Measurements from ENCODE around the gene TM9SF2. TPM values are rescaled to one million over a fixed set of nuclear protein-coding genes. Genes with fewer than 3 reads are reported as not detected.
"Not testable (repeated sequence)": the region's sequence is repeated elsewhere in the genome, so short reads cannot be mapped to it uniquely, and the experiment has no call there.

The TM9SF2 gene
- total RNA-seq, 1 donor from 2014 or later: 61.1 TPM

GRCh38 chr13:99484473-99484872 lies 16.8 kb upstream of the TM9SF2 start:
- intact Hi-C loops (cut with DNase I): no loop called here
- no peak for ATAC-seq
- DNase-seq (ENCODE audit: missing footprints): no peak

- ATAC-seq (no peak), DNase-seq (ENCODE audit: missing footprints) (no peak)
- intact Hi-C loops (cut with DNase I): no loop called here
These were observed 14.3 kb upstream of the TM9SF2 start for GRCh38 chr13:99486996-99487395.

- DNase-seq (ENCODE audit: missing footprints) (no peak), ATAC-seq (no peak)
- intact Hi-C loops (cut with DNase I): no loop called here
These were observed 12.2 kb upstream of the TM9SF2 start for GRCh38 chr13:99489028-99489427.

- intact Hi-C loops (cut with DNase I); ATAC-seq; DNase-seq (ENCODE audit: missing footprints): not testable (repeated sequence)
These were observed 9.5 kb upstream of the TM9SF2 start for GRCh38 chr13:99491750-99492149.

- no peak for ATAC-seq
- intact Hi-C loops (cut with DNase I): loop anchor here (5.0 kb wide), 1 partner anchor 112 kb away; the partner anchor contains the start of gene CLYBL
- DNase-seq (ENCODE audit: missing footprints): no peak
These were observed 5.6 kb upstream of the TM9SF2 start for GRCh38 chr13:99495466-99496183.

GRCh38 chr13:99496184-99497142 lies 4.8 kb upstream of the TM9SF2 start:
- intact Hi-C loops (cut with DNase I): loop anchor here (5.0 kb wide), 1 partner anchor 111 kb away; the partner anchor contains the start of gene CLYBL
- DNase-seq (ENCODE audit: missing footprints) (peak; percentile 67), ATAC-seq (peak; percentile 14)

GRCh38 chr13:99498171-99499161 lies 2.8 kb upstream of the TM9SF2 start:
- intact Hi-C loops (cut with DNase I): loop anchor here (5.0 kb wide), 1 partner anchor 109 kb away; the partner anchor contains the start of gene CLYBL

GRCh38 chr13:99500839-99501183 lies 461 bp upstream of the TM9SF2 start:
- intact Hi-C loops (cut with DNase I): loop anchor here (5.0 kb wide), 1 partner anchor 59 kb away; no protein-coding TSS in a partner anchor
- DNase-seq (ENCODE audit: missing footprints) (no peak), ATAC-seq (no peak)

More at GRCh38 chr13:99498171-99499161, 2.8 kb upstream of the TM9SF2 start:
- ATAC-seq: peak; percentile 92
- DNase-seq (ENCODE audit: missing footprints): peak; percentile 96

- DNase-seq (ENCODE audit: missing footprints) (no peak), ATAC-seq (no peak)
- intact Hi-C loops (cut with DNase I): loop anchor here (5.0 kb wide), 1 partner anchor 60 kb away; no protein-coding TSS in a partner anchor
These were observed 603 bp downstream of the TM9SF2 start for GRCh38 chr13:99501848-99502301.

- no peak for ATAC-seq
- DNase-seq (ENCODE audit: missing footprints): no peak
- intact Hi-C loops (cut with DNase I): no loop called here
These were observed 4.6 kb downstream of the TM9SF2 start for GRCh38 chr13:99505814-99506269.

GRCh38 chr13:99506634-99507033 lies 5.4 kb downstream of the TM9SF2 start:
- intact Hi-C loops (cut with DNase I): no loop called here
- peak; percentile 53 for ATAC-seq

GRCh38 chr13:99507054-99507453 lies 5.8 kb downstream of the TM9SF2 start:
- DNase-seq (ENCODE audit: missing footprints): no peak
- intact Hi-C loops (cut with DNase I): no loop called here
- no peak for ATAC-seq

More at GRCh38 chr13:99506634-99507033, 5.4 kb downstream of the TM9SF2 start:
- DNase-seq (ENCODE audit: missing footprints): no peak

- intact Hi-C loops (cut with DNase I): no loop called here
- ATAC-seq (no peak), DNase-seq (ENCODE audit: missing footprints) (no peak)
These were observed 6.3 kb downstream of the TM9SF2 start for GRCh38 chr13:99507551-99507950.

- DNase-seq (ENCODE audit: missing footprints) (no peak), ATAC-seq (no peak)
- intact Hi-C loops (cut with DNase I): no loop called here
These were observed 6.7 kb downstream of the TM9SF2 start for GRCh38 chr13:99507986-99508385.

- intact Hi-C loops (cut with DNase I): no loop called here
- no peak for ATAC-seq
- no peak for DNase-seq (ENCODE audit: missing footprints)
These were observed 8.2 kb downstream of the TM9SF2 start for GRCh38 chr13:99509479-99509878.

GRCh38 chr13:99514801-99515200 lies 13.5 kb downstream of the TM9SF2 start:
- ATAC-seq (no peak), DNase-seq (ENCODE audit: missing footprints) (no peak)
- intact Hi-C loops (cut with DNase I): no loop called here

- DNase-seq (ENCODE audit: missing footprints) (no peak), ATAC-seq (no peak)
- intact Hi-C loops (cut with DNase I): no loop called here
These were observed 15.1 kb downstream of the TM9SF2 start for GRCh38 chr13:99516153-99516929.
